ENCODE measurements around the gene AFF3. TPM values are rescaled to one million over a fixed set of nuclear protein-coding genes. Genes with fewer than 3 reads are reported as not detected.

Gene AFF3
- total RNA-seq, 2 donors from 2014 or later, result 10.8 to 16.2 TPM

DNA sequence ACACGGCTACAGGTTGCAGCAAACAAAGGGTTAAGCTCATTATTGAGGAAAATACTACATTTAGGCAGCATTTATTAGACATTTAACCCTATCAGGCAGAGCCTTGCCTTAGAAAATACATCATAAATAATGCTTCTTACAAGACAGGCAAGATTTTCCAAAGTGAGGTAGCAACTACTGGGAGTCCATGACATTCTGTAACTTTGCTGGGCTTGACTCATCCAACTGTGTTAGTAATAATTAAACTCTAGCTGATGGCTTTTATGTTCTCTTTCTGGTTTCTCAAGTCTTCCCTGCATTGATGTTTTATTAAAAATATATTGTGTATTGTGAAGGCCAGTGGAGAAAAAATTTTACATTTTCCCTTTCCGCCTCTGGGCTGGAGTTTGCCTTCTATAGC, 291.3 kb downstream of the AFF3 start:
- Histone ChIP-seq H3K9me3 (no peaks in the 10 kb centered on the region), H3K27ac (no peak overlapping the region), H3K4me3 (no peak overlapping the region), H3K4me1 (no peaks in the 10 kb centered on the region), H3K27me3 (no peaks in the 10 kb centered on the region), H3K36me3 (no peaks in the 10 kb centered on the region)
- TF ChIP-seq, protein P1, sequence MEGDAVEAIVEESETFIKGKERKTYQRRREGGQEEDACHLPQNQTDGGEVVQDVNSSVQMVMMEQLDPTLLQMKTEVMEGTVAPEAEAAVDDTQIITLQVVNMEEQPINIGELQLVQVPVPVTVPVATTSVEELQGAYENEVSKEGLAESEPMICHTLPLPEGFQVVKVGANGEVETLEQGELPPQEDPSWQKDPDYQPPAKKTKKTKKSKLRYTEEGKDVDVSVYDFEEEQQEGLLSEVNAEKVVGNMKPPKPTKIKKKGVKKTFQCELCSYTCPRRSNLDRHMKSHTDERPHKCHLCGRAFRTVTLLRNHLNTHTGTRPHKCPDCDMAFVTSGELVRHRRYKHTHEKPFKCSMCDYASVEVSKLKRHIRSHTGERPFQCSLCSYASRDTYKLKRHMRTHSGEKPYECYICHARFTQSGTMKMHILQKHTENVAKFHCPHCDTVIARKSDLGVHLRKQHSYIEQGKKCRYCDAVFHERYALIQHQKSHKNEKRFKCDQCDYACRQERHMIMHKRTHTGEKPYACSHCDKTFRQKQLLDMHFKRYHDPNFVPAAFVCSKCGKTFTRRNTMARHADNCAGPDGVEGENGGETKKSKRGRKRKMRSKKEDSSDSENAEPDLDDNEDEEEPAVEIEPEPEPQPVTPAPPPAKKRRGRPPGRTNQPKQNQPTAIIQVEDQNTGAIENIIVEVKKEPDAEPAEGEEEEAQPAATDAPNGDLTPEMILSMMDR (IDR thresholded peaks at IDR 0.05), result no peak
- DNase-seq (ENCODE audit: low spot score), result no peak

DNA sequence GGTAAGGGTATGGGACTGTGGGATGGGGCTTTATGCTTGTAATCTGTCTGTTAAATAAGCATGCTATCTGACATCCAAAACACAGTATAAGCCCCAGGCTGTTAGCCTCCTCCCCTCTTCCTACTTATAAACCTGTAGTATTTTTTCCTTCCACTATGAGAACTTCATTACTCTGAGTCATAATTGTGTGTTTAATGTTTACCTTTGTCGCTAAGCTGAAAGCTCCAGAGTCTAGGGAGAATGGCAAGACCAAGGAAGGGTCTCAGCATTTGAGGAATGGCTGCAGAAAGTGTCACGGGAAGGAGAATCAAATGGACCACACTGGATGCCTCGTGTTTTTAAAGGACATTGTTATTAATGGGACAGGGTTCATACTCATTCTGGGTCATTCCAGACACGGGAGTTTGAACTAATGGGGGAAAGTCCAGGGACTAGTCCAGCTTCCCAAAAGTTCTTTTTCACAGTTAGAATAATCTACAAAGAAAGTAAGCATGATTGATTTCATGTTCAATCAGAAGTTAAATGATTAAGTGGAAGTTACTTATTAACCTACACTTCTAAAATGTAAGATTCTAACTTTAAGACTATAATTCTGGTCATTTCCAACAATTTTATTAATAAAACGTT, 292.2 kb downstream of the AFF3 start:
- Histone ChIP-seq H3K27ac (no peak overlapping the region), H3K4me3 (no peak overlapping the region), H3K9me3 (no peaks in the 10 kb centered on the region), H3K27me3 (no peaks in the 10 kb centered on the region), H3K36me3 (no peaks in the 10 kb centered on the region), H3K4me1 (no peaks in the 10 kb centered on the region)
- DNase-seq (ENCODE audit: low spot score), result no peak
- TF ChIP-seq, protein P1 (IDR thresholded peaks at IDR 0.05), result no peak

DNA sequence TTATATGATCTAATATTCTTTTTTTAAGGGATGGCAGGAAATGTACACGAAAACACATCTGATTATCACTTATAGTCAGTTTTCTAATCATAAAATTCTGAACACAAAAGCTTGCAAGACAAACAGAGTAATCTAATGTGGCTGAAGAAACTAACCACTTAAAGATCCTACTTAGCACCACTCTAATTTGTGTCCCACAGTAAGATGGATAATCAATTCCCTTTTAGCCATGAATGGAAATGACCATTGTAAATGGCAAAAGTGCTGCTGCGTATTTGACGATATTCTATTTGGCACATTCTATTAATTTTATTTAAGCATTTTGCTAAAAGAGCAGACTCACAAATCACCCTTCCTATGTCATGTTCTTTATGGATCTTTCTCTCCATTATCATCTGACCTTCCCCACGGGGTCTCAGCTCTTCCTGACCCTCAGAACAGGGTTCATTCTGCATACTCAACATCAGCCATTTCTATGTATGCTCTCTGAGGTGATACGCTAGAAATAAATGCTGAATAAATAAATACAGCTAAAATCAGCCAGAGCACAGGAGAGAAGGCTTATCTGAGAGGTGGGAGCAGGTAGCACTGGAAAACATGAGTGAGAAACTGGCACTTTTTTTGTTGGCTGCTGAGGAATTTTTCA, 295.8 kb downstream of the AFF3 start:
- TF ChIP-seq, protein P1 (IDR thresholded peaks at IDR 0.05), result no peak
- Histone ChIP-seq H3K36me3 (no peaks in the 10 kb centered on the region), H3K27ac (no peak overlapping the region), H3K9me3 (no peaks in the 10 kb centered on the region), H3K27me3 (no peaks in the 10 kb centered on the region), H3K4me1 (no peaks in the 10 kb centered on the region), H3K4me3 (no peak overlapping the region)
- DNase-seq (ENCODE audit: low spot score), result no peak

DNA sequence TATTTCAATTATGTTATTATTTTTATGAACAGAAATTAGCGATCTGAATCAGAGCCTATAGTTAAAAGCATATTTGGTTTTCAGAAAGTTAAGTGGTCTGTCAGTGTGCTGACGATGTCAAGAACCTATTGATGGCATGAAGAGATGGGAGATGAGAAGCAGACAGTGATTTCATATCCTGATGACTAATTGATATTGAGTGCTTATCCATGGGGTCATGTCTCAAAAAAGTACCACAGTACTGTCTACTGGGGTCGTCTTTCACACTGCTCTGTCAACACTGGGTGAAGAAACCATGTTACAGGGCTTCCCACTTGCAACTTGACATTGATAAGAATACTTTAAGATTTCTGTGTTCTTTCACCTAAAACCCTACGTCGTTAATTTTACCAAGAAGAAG, 297.1 kb downstream of the AFF3 start:
- no peaks in the 10 kb centered on the region for H3K36me3 ChIP-seq
- H3K4me1 ChIP-seq, result no peaks in the 10 kb centered on the region
- no peak overlapping the region for H3K27ac ChIP-seq
- H3K27me3 ChIP-seq, result no peaks in the 10 kb centered on the region
- no peak for DNase-seq (ENCODE audit: low spot score)
- TF ChIP-seq, protein P1 (IDR thresholded peaks at IDR 0.05), result no peak
- no peaks in the 10 kb centered on the region for H3K9me3 ChIP-seq
- no peak overlapping the region for H3K4me3 ChIP-seq

DNA sequence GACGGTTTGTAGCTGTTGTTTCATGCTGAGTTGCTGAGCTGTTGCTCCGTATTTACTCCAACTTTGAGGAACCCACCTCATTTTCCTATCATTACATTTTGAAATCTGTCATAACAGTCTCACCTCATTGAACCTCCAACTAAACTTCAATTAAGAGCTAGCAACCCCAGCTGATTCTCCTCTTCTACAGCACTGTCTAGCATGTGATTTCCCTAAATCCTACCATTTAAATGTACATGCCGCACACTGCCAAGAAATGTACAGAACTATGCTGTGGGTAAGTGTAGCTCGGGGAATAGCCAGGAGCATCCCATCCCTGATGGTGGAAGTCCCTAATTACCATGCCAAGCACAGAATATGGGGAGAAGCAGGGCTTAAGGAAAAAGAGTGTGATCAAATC, 299.9 kb downstream of the AFF3 start:
- no peak for DNase-seq (ENCODE audit: low spot score)
- Histone ChIP-seq H3K9me3 (no peaks in the 10 kb centered on the region), H3K27ac (no peak overlapping the region), H3K4me3 (no peak overlapping the region), H3K4me1 (no peaks in the 10 kb centered on the region), H3K36me3 (no peaks in the 10 kb centered on the region), H3K27me3 (no peaks in the 10 kb centered on the region)
- TF ChIP-seq, protein P1 (IDR thresholded peaks at IDR 0.05), result no peak

DNA sequence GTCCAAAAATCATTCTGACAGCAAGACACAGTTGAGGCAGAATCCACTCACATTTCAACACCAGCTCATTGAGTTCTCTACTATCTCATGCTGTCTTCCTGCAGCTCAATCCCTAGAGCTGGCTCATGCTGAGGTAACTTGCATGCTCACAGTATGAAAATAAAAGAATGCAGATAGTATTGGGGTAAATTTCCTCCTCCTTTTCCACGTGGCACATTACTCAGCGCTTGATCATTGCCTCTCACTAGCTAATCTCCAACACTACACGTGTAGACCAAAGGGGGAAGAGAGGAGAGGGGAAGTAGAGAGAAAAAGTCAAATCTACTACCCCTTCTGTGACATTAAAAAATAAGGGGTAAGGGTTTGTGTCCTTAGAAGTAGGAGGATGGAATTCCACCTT, 300.6 kb downstream of the AFF3 start:
- no peak for DNase-seq (ENCODE audit: low spot score)
- H3K27me3 ChIP-seq, result no peaks in the 10 kb centered on the region

More for the DNA sequence above, 300.6 kb downstream of the AFF3 start:
- TF ChIP-seq, protein P1 (IDR thresholded peaks at IDR 0.05), result no peak
- Histone ChIP-seq H3K4me1 (no peaks in the 10 kb centered on the region), H3K27ac (no peak overlapping the region), H3K4me3 (no peak overlapping the region), H3K9me3 (no peaks in the 10 kb centered on the region), H3K36me3 (no peaks in the 10 kb centered on the region)
